Endothelial cell of umbilical vein (primary cell): ENCODE data around the gene ABHD8. TPM values are rescaled to one million over a fixed set of nuclear protein-coding genes. Genes with fewer than 3 reads are reported as not detected.

Source experiments
- BruUV-seq: library from RNA; stranded (reverse); fragments of 400-500 nt; replicated peaks from 2 replicates; lab custom pipeline; 2021; lab: Mats Ljungman, UMichigan
- CTCF ChIA-PET: fragments of 300-600, 350-600 bp; sonication (Branson Sonifier 250); formaldehyde crosslinking; loops from one replicate; lab custom pipeline; 2021; ENCODE audit warnings: antibody characterized with exemption, inconsistent platforms; lab: Charles Lee
- POLR2A ChIA-PET: fragments of 300-600, 350-600 bp; sonication (Branson Sonifier 250); formaldehyde crosslinking; loops from one replicate; lab custom pipeline; 2021; ENCODE audit warnings: antibody characterized with exemption, inconsistent platforms; lab: Charles Lee
- DNase-seq: peaks from one replicate; pipeline ENCODE4 v3.0.0-alpha.2; 2011; ENCODE audit warnings: low read depth, low spot score
- FAIRE-seq: peaks from 2 replicates; lab custom pipeline; 2011; peaks lifted over from hg19 to GRCh38; lab: Jason Lieb, UNC
- H2AFZ ChIP-seq: 2 replicates; pipeline ENCODE4 v1.6.0; 2012; ENCODE audit warnings: low read depth, low read length, control low read depth, inconsistent platforms
- H3K27ac ChIP-seq: 2 replicates; pipeline ENCODE4 v1.5.1; 2011; ENCODE audit warnings: low read depth, mild to moderate bottlenecking, control low read depth, low read length, moderate library complexity; ENCODE audit not compliant: insufficient read depth
- H3K27me3 ChIP-seq, 2 experiments: 2 replicates each; pipeline versions ENCODE4 v1.6.0 to v1.6.1; 2011; ENCODE audit warnings: low read length in 2 of 2, mixed read lengths in 1 of 2; ENCODE audit not compliant: control insufficient read depth in 2 of 2, insufficient read depth in 2 of 2
- H3K36me3 ChIP-seq, 2 experiments: 2 replicates in 1 of 2; 3 replicates in 1 of 2; pipeline ENCODE4 v1.5.1; 2011; ENCODE audit warnings: low read length in 2 of 2, mild to moderate bottlenecking in 1 of 2, moderate library complexity in 1 of 2; ENCODE audit not compliant: control insufficient read depth in 2 of 2, insufficient read depth in 2 of 2; ENCODE audit errors: extremely low read depth in 1 of 2
- H3K4me1 ChIP-seq: 3 replicates; pipeline ENCODE4 v1.5.1; 2011; ENCODE audit warnings: mild to moderate bottlenecking, low read length; ENCODE audit not compliant: control insufficient read depth, insufficient read depth; ENCODE audit errors: extremely low read depth
- H3K4me2 ChIP-seq: 2 replicates; pipeline ENCODE4 v1.6.1; 2011; ENCODE audit warnings: low read length, control low read depth, mixed read lengths; ENCODE audit not compliant: insufficient read depth
- H3K4me3 ChIP-seq, 3 experiments: fragments of 200-600 bp in 1 of 3; sonication (generic), shearing (Covaris generic) in 1 of 3; replicated peaks in 1 of 3; 2 replicates each; pipeline ENCODE4 v1.5.1; 2011 to 2016; ENCODE audit warnings: control low read depth in 3 of 3, low read length in 3 of 3, mild to moderate bottlenecking in 2 of 3, inconsistent platforms in 1 of 3, low read depth in 1 of 3, moderate library complexity in 1 of 3; ENCODE audit not compliant: insufficient read depth in 1 of 3
- H3K79me2 ChIP-seq: 2 replicates; pipeline ENCODE4 v1.6.0; 2012; ENCODE audit warnings: low read length, inconsistent platforms; ENCODE audit not compliant: control insufficient read depth, insufficient read depth
- H3K9ac ChIP-seq: replicated peaks from 2 replicates; pipeline ENCODE3; 2011; ENCODE audit warnings: low read length, control low read depth; ENCODE audit not compliant: insufficient read depth; ENCODE audit errors: extremely low read depth
- H3K9me1 ChIP-seq: replicated peaks from 3 replicates; pipeline ENCODE4 v1.6.0; 2011; ENCODE audit warnings: mild to moderate bottlenecking, low read length; ENCODE audit not compliant: control insufficient read depth, insufficient read depth; ENCODE audit errors: extremely low read depth
- H3K9me3 ChIP-seq: replicated peaks from 2 replicates; pipeline ENCODE4 v1.5.1; 2012; ENCODE audit warnings: low read length, inconsistent platforms; ENCODE audit not compliant: control insufficient read depth, insufficient read depth
- H4K20me1 ChIP-seq: replicated peaks from 2 replicates; pipeline ENCODE3; 2011; ENCODE audit warnings: mild to moderate bottlenecking, low read length; ENCODE audit not compliant: control insufficient read depth, insufficient read depth; ENCODE audit errors: extremely low read depth
- EZH2 ChIP-seq: IDR thresholded peaks from 2 replicates; pipeline ENCODE4 v1.6.1; 2012; ENCODE audit warnings: borderline replicate concordance, low read depth, mild to moderate bottlenecking, moderate library complexity, low read length, inconsistent platforms; ENCODE audit not compliant: severe bottlenecking
- FOS ChIP-seq: IDR thresholded peaks from 2 replicates; pipeline ENCODE4 v1.6.1; 2011; ENCODE audit warnings: mild to moderate bottlenecking, low read length, moderate library complexity, borderline replicate concordance; ENCODE audit not compliant: insufficient read depth
- GATA2 ChIP-seq: IDR thresholded peaks from 2 replicates; pipeline ENCODE4 v1.7.0; 2011; ENCODE audit warnings: low read depth, mild to moderate bottlenecking, moderate library complexity, mixed read lengths, low read length; ENCODE audit not compliant: insufficient read length, insufficient read depth
- JUN ChIP-seq: IDR thresholded peaks from 2 replicates; pipeline ENCODE4 v1.6.1; 2011; ENCODE audit warnings: borderline replicate concordance, low read depth; ENCODE audit not compliant: insufficient read length, insufficient read depth
- MYC ChIP-seq: IDR thresholded peaks from one replicate; pipeline ENCODE4 v1.6.1; 2011; ENCODE audit warnings: mild to moderate bottlenecking, low read depth, low read length
- POLR2A ChIP-seq: IDR thresholded peaks from 2 replicates; pipeline ENCODE4 v1.6.1; 2012; ENCODE audit warnings: low read depth, mild to moderate bottlenecking, control low read depth, low read length
- POLR2AphosphoS5 ChIP-seq: IDR thresholded peaks from 2 replicates; pipeline ENCODE4 v1.6.1; 2012; ENCODE audit warnings: low read depth, mild to moderate bottlenecking, control low read depth, low read length, moderate library complexity; ENCODE audit not compliant: insufficient read depth
- dilution Hi-C: fragments of 300-500 bp; cut with MboI; formaldehyde crosslinking; loops from one replicate; pipeline ENCODE4 v1.15.0; 2019; ENCODE audit warnings: low sequenced_read_pairs; ENCODE audit not compliant: extremely low pct_ligation_motif_present
- intact Hi-C: fragments of 100-400 bp; cut with micrococcal nuclease; formaldehyde crosslinking; loops from one replicate; pipeline ENCODE4 v1.10.0; 2022
- polyA plus RNA-seq, 4 experiments: library from polyadenylated mRNA; depleted of rRNA in 3 of 4; stranded (reverse) in 3 of 4; unstranded in 1 of 4; fragments of >200 nt; gene quantifications; 2 replicates each; pipeline versions ENCODE4 v1.2.1 to v1.2.3, GENCODE V29; 2011 to 2012; ENCODE audit warnings: missing spikeins in 1 of 4
- total RNA-seq: library from RNA; stranded (reverse); gene quantifications from 2 replicates; pipeline ENCODE4 v1.2.3, GENCODE V29; 2021
- TF ChIP-seq, protein P1 (sequence below), 2 donors: IDR thresholded peaks; 1 replicate in 1 of 2; 2 replicates in 1 of 2; pipeline ENCODE4 v1.5.1; 2011; ENCODE audit warnings: low read length in 2 of 2, mild to moderate bottlenecking in 2 of 2, moderate library complexity in 2 of 2, control low read depth in 1 of 2, inconsistent platforms in 1 of 2, low read depth in 1 of 2; ENCODE audit not compliant: insufficient read depth in 1 of 2; ENCODE audit errors: extremely low read depth in 1 of 2
- TF ChIP-seq, protein P2 (sequence below): IDR thresholded peaks from 2 replicates; pipeline ENCODE4 v1.6.1; 2011; ENCODE audit not compliant: insufficient read depth, insufficient read length

Gene ABHD8
- total and polyA plus RNA-seq, 2 donors (not counting 3 experiments of a cell fraction or from before 2014, with no cell fraction given) = 5.9 to 8.7 TPM

DNA sequence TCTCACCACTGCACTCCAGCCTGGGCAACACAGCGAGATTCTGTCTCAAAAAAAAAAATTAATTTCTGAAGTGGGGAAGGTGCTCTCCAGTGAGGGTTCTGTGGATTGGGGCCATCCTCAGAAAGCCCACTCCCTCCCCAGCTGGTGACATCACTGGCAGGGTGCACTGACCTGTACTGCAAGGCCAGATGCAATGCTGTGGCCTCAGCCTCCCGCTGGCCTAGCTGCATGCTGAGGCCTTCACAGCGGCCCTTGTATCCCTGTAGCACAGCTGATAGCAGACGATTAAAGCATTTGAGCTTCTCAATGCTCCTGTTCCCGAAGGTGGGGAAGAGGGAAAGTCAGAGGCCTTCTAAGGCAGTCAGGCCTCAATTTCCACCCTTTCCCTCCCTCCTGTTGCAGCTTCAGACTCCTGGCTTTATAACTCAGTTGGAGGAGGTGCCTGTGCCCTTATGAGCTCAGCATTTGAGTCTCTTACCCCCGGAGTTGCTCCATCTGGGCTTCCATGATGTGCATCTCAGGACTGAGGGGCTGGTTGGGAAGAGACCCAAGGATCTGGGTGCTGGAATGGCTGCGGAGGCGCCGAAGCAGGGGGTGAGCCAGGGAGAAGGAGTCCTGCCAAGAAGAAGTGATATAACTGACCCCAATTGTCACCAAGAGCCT lies 44.0 kb downstream of the ABHD8 start:
- Histone ChIP-seq H3K4me2 (no peak overlapping the region), H3K4me3 (no peak overlapping the region), H3K79me2 (no peaks in the 10 kb centered on the region), H3K36me3 (peaks cover 0 to 27% of the 10 kb centered on the region in 2 experiments), H3K27me3 (no peaks in the 10 kb centered on the region), H4K20me1 (no peaks in the 10 kb centered on the region), H3K27ac (no peak overlapping the region), H3K9me1 (no peaks in the 10 kb centered on the region), H2AFZ (no peak overlapping the region), H3K9me3 (no peaks in the 10 kb centered on the region), H3K9ac (no peak overlapping the region), H3K4me1 (peaks cover 4% of the 10 kb centered on the region)
- dilution Hi-C loops = no loop called here
- TF ChIP-seq POLR2A = no peak
- no peak for TF ChIP-seq GATA2
- TF ChIP-seq EZH2 = no peak
- TF ChIP-seq FOS = no peak
- no peak for TF ChIP-seq JUN
- TF ChIP-seq, protein P1, sequence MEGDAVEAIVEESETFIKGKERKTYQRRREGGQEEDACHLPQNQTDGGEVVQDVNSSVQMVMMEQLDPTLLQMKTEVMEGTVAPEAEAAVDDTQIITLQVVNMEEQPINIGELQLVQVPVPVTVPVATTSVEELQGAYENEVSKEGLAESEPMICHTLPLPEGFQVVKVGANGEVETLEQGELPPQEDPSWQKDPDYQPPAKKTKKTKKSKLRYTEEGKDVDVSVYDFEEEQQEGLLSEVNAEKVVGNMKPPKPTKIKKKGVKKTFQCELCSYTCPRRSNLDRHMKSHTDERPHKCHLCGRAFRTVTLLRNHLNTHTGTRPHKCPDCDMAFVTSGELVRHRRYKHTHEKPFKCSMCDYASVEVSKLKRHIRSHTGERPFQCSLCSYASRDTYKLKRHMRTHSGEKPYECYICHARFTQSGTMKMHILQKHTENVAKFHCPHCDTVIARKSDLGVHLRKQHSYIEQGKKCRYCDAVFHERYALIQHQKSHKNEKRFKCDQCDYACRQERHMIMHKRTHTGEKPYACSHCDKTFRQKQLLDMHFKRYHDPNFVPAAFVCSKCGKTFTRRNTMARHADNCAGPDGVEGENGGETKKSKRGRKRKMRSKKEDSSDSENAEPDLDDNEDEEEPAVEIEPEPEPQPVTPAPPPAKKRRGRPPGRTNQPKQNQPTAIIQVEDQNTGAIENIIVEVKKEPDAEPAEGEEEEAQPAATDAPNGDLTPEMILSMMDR (IDR thresholded peaks at IDR 0.05; ENCODE audit: extremely low read depth in 1 of 2, insufficient read depth in 1 of 2, low read depth in 1 of 2, low read length in 2 of 2) = no peak
- TF ChIP-seq, protein P2, sequence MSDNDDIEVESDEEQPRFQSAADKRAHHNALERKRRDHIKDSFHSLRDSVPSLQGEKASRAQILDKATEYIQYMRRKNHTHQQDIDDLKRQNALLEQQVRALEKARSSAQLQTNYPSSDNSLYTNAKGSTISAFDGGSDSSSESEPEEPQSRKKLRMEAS = no peak
- TF ChIP-seq POLR2AphosphoS5 = no peak
- no peak for TF ChIP-seq MYC
- no TSS peak for BruUV-seq
- no peak for FAIRE-seq
- CTCF ChIA-PET = interaction anchor here (1.2 to 3.1 kb wide), 6 partner anchors 9 to 23 kb away, joined by 3 to 28 read pairs (median 6); partner anchors contain the start of gene ANKLE1
- intact Hi-C loops = no loop called here
- POLR2A ChIA-PET = no interaction called here
- no peak for DNase-seq
